Islet of Langerhans (tissue), 1 donor: ENCODE data around the gene ITIH5.
"Not testable (repeated sequence)": the region's sequence is repeated elsewhere in the genome, so short reads cannot be mapped to it uniquely, and the experiment has no call there.

ENCODE experiments used
- FAIRE-seq: peaks from one replicate; lab custom pipeline; 2011; peaks lifted over from hg19 to GRCh38; lab: Jason Lieb, UNC

ITIH5 gene

GRCh38 chr10:7687228-7687907 is 20.6 kb upstream of the ITIH5 start:
- FAIRE-seq: peak; percentile 72

DNA sequence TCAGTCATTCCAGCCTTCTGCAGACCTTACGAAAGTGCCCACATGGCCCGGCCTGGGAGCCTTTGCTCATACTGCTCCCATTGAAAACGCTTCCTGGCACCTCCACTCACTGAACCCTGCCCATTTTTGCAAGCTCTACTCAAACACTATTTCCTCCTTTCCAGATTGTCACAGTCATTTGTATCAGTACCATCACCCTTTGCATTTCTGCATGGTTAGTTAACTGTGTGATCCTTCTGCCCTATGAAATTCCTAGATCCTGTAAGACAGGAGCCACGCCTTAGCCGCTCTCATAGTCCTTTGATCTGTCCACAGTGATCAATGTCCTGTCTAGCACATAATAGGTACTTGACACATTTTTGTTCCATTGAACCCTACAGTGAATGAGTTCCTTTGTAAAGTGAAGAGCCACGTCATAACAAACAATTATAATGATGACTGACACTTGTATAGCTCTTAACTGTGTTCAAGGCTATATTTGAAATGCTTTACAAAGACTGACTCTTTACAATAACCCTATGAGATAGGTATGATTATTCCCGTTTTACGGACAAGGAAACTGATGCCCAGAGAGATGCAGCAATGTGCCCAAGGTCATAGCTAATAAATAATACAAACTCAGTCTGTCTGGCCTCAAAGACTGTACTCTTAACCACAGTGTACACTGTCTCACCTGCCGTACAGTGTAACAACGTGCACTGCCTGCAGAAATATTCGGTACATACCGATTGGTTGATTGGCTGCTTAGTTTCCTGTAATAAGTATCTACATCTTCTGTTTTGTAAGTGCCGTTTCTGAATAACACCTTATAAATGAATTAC is 19.8 kb upstream of the ITIH5 start:
- FAIRE-seq: no peak

GRCh38 chr10:7680078-7680477 is 13.3 kb upstream of the ITIH5 start:
- not testable (repeated sequence) for FAIRE-seq

DNA sequence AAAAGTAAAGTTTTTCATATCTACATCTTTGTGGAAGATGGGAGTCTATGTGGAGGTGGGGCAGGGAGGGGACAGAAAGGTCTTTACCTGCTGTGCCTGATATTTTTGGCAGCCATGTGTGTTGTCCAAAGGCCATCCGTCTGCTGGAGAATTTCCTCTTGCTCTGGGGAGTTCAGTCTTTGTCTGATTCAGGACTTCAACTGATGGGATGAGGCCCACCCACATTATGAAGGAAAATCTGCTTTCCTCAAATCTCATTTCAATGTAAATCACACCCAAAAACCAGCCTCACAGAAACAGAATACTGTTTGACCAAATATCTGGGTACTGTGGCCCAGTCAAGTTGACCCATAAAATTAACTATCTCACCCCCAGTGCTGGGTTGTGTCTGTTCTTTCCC is 12.5 kb upstream of the ITIH5 start:
- FAIRE-seq: no peak

DNA sequence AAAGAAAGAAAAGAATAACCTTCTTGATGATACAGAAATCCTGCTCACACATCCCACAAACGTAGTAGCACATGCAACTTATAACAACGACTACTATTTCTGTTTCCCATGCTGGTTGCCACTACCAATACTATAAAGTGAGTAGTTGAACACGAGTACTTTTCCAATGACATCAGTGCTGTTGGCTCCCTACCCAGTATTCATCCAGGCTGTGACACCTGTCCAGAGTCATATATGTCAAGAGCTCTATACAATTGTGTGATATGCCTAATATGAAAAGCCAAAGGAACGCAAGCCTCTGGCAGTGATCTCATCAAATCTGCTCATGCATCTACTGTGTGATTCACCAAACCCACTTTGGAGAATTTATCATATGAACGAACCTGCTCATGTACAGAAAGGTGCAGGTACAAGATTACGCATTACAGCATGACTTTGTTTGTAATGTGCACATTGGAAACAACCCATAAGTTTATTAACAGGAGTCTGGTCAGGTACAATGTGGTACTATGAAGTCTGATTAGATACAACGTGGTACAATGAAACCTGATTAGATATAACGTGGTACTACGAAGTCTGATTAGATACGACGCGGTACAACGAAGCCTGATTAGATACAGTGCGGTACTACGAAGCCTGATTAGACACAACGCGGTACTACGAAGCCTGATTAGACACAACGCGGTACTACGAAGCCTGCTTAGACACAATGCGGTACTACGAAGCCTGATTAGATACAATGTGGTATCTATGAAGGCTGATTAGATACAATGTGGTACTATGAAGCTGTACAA is 5.8 kb upstream of the ITIH5 start:
- no peak for FAIRE-seq

DNA sequence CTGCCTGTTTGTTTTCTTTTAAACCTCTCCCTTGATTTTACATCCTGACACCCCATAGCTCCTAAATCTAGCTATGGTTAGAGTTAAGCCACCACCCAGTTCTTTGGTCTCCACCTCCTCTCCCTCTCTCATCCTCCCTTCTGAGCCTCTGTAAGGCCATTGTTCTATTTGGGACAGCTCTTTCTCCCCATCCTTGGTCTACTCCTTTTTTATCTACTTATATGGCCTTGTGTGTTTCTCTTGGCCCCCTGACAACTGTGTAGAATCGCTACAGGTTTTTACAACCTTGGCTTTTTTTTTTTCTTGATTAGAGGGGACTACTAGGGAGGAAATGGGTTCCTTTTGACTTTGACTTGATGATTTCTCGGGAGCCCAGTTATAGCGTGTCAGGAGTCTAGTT is 3.4 kb upstream of the ITIH5 start:
- FAIRE-seq: no peak

GRCh38 chr10:7667262-7668141 is 736 bp upstream of the ITIH5 start:
- no peak for FAIRE-seq

GRCh38 chr10:7665767-7666166 is 999 bp downstream of the ITIH5 start:
- FAIRE-seq: no peak

DNA sequence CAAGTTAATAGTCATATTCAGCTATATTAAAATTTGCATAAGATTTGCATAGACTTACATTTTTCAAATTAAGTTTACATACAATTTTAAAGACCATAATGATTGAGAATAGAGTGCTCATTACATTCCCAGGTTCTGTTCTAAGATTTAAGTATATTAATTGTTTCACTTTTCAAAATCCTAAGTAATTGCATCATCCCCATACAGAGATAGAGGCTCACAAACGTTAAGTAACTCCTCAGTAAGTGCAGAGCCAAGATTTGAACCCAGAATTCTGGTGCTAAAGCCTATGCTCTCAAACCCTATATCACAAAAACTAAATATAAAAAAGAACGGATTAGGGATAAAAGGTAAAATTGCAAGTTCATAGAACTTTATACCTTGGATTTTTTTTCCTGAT is 2.1 kb downstream of the ITIH5 start:
- no peak for FAIRE-seq

GRCh38 chr10:7662522-7662921 is 4.2 kb downstream of the ITIH5 start:
- FAIRE-seq: no peak

DNA sequence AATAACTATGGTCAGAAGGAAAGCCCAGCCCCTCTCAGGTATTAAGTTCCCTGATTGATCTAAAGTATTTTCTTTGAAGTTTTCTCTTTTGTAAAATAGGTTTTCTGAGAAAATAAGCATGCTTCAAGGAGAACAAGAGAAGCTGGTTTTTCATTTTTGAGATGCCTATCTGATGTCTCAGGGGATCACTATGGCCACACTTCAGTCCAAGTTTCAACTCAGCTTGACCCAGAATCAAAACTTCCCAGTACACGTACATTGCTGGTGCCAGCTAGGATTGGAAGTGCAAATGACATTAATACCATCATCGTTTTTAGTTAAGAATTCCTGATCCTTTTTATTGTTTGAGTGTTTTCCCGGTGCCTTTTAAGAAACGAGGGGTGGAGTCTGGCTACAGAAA is 7.2 kb downstream of the ITIH5 start:
- FAIRE-seq: no peak

DNA sequence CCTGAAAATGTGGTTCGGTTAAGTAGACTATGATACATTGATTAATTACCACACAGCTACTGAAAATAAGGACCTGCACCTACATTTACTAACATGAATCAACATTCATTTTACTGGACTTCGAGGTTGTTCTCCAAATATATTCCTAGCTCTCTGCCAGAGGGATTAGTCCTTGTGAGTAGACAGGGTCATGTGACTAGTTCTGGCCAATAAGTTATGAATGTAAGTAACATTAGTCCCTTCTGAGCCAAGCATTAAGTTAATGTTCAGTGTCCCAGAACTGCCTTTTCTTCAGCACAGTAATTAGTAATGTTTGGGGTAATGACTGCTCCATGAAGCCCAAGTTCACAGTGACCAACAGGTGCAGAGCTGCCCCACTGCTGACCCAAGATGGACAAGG is 9.2 kb downstream of the ITIH5 start:
- FAIRE-seq: no peak

GRCh38 chr10:7657079-7657478 is 9.7 kb downstream of the ITIH5 start:
- not testable (repeated sequence) for FAIRE-seq

DNA sequence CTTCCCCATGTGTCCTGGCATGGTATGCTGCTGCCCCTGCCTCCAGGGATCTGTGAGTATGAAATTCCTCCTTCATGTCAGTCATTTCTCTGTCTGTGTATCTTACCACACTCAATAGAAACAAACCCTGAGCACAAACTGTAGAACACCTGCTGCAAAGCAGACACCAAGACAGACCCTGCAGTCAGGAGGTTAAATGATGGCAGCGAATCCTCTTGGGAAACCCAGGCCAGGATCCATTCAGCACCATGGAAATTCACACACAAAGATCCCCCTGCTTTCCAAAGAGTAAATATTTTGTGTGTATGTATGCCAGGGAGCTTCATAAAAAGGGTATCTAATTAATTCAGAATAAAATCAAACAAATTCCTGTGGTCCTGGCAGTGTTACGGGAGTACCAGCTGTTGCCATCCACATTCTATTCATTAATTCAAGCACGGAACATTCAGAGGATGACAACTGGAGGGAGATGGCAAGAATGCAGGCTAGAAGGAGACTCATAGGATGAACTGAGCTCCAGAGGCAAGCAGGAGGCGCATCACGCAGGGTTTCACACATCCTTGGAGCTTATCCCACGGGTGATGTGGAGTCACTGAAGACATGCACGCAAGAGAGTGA is 14.8 kb downstream of the ITIH5 start:
- FAIRE-seq: no peak

DNA sequence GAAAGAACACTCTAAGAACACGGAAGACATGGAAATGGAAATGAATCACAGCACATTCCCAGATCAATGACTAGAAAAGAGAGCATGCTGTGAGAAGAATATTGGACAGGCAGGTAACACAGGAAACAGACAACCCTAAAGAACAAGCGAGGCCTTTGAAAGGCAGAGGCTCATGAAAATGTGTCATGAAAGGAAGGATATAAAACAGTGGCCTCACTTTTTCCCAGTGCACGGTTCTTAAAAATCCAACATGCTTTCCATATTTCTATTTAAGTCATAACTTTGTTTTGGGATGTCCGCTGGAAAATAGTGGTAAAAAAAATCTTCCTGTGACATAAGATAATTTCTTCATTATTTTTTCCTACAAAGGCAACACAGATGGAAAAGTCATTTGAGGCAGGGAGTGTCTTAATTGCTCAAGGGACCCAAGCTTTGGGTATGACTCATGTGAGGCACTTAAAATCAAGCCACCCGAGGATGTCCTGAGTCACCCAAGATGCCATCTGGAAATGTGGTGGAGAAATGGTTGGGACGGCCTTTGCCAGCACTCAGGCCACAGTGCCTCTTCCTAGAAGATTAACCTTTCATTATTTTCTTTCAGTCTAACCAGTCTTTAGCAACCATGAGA is 17.0 kb downstream of the ITIH5 start:
- no peak for FAIRE-seq

DNA sequence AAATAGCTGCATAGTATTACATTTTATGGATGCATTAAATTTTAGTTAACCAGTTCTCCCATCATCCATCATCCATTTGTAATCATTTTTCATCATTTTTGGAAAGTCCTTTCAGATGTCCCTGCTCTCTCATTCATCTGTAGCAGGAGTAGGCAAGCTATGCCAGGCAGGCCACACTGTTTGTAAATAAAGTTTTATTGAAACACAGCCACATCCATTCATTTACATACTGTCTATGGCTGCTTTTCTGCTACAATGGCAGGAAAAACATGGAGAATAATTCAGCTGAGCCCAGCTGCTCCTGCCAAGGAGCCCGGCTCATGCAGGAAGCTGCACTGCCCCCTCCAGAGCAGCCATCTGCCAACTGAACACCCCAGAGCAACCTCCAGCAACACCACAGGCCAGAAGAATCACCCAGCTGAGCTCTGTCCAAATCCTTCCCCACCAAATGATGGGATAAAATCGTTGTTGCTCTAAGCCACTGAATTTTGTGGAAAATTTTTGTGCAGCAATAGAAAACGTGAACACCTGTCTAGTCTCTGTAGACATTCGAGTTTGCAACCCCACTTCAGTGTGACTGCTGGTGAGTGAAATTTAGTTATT is 19.6 kb downstream of the ITIH5 start:
- FAIRE-seq: no peak

- no peak for FAIRE-seq
Observed at GRCh38 chr10:7642491-7643011, 24.2 kb downstream of the ITIH5 start.

GRCh38 chr10:7635408-7636125 is 31.2 kb downstream of the ITIH5 start:
- FAIRE-seq: no peak

- FAIRE-seq: no peak
Observed at GRCh38 chr10:7634142-7634894, 32.4 kb downstream of the ITIH5 start.
